ENCODE measurements around the gene IL3. TPM values are rescaled to one million over a fixed set of nuclear protein-coding genes. Genes with fewer than 3 reads are reported as not detected.
A peak's percentile ranks its signal among the peaks of the same experiment; 100 is the strongest.

The IL3 gene
- total and polyA plus RNA-seq, 9 of the 15 experiments (the other 6 are each of a cell fraction or from before 2014, with no cell fraction given): not detected

GRCh38 chr5:132110195-132110594, 49.7 kb downstream of the IL3 start:
- no peak overlapping the region for H3K4me3 ChIP-seq
- intact Hi-C loops (cut with micrococcal nuclease) (loop anchor here (5.0 kb wide), 1 partner anchor 38 kb away; the partner anchor contains the start of gene CSF2), in situ Hi-C loops (cut with MboI) (no loop called here)
- FAIRE-seq: no peak
- H3K27me3 ChIP-seq (ENCODE audit: control insufficient read depth in 2 of 2, insufficient read depth in 2 of 2, low read length in 2 of 2): no peaks in the 10 kb centered on the region
- no peak for DNase-seq (ENCODE audit: extremely low read depth in 1 of 4, low spot score in 3 of 4)
- no peaks in the 10 kb centered on the region for H3K79me2 ChIP-seq (ENCODE audit: control insufficient read depth, insufficient read depth, low read length)
- H3K36me3 ChIP-seq (ENCODE audit: control insufficient read depth, insufficient read depth, low read length): no peaks in the 10 kb centered on the region; the same call in 2 of the 3 replicates
- POLR2A ChIA-PET: no interaction called here
- TF ChIP-seq GATAD2A (IDR thresholded peaks at IDR 0.05): no peak
- TF ChIP-seq CTCF (IDR thresholded peaks at IDR 0.05 in 2 of 3, conservative IDR thresholded peaks at IDR 0.05 in 1 of 3; ENCODE audit: insufficient read depth in 2 of 3, low read depth in 1 of 3, low read length in 3 of 3): peak in 2 of 3 experiments; percentile 5 to 27; a peak in 2 of 6 replicates
- TF ChIP-seq ZNF778 (CRISPR knock-in tag; IDR thresholded peaks at IDR 0.05): no peak
- peak in 1 of 2 experiments; percentile 36; a peak in 1 of 4 replicates for TF ChIP-seq RAD21 (CRISPR knock-in tag; conservative IDR thresholded peaks at IDR 0.05 in 1 of 2, IDR thresholded peaks at IDR 0.05 in 1 of 2)
- no TSS peak for BruUV-seq (replicated peaks)
- WGBS (ENCODE audit: insufficient coverage, low coverage, missing lambda C conversion rate): 8% methylated on average over 3 of the region's 3 CpGs
- CTCF ChIA-PET (ENCODE audit: low intra/inter-chr PET ratio): interaction anchor here (1.0 kb wide), 1 partner anchor 44 kb away, joined by 3 read pairs; no protein-coding TSS in a partner anchor
- 0 out of 2 replicates have a peak, but pooled peaks cover 5% of the 10 kb centered on the region for H3K9me3 ChIP-seq (replicated peaks; ENCODE audit: control insufficient read depth, insufficient read depth, low read depth, low read length)
- peak; percentile 73 for ATAC-seq
- no peak overlapping the region for H3K9ac ChIP-seq (ENCODE audit: insufficient read depth in 1 of 2, low read depth in 2 of 2, low read length in 2 of 2)
- no peaks in the 10 kb centered on the region for H3K9me1 ChIP-seq (ENCODE audit: control insufficient read depth, insufficient read depth, low read length)
- no peak overlapping the region for H3K4me2 ChIP-seq (ENCODE audit: insufficient read depth, low read length)
- no peak overlapping the region for H2AFZ ChIP-seq (ENCODE audit: low read depth, low read length)
- H3K27ac ChIP-seq (ENCODE audit: extremely low read depth, low read depth, low read length): no peak overlapping the region; the same call in 2 of the 3 replicates
- H4K20me1 ChIP-seq (replicated peaks; ENCODE audit: control insufficient read depth, insufficient read depth, low read length): no peaks in the 10 kb centered on the region
- peaks cover 8 to 24% of the 10 kb centered on the region in 2 experiments; a peak in 4 of 5 replicates for H3K4me1 ChIP-seq (replicated peaks in 1 of 2; ENCODE audit: control insufficient read depth in 2 of 2, insufficient read depth in 2 of 2, low read length in 2 of 2)

All from K562 (cell line).